ENCODE measurements around the gene CRYGC. TPM values are rescaled to one million over a fixed set of nuclear protein-coding genes. Genes with fewer than 3 reads are reported as not detected.
A peak's percentile ranks its signal among the peaks of the same experiment; 100 is the strongest.

CRYGC gene
- total and polyA plus RNA-seq, 4 donors, result not detected

DNA sequence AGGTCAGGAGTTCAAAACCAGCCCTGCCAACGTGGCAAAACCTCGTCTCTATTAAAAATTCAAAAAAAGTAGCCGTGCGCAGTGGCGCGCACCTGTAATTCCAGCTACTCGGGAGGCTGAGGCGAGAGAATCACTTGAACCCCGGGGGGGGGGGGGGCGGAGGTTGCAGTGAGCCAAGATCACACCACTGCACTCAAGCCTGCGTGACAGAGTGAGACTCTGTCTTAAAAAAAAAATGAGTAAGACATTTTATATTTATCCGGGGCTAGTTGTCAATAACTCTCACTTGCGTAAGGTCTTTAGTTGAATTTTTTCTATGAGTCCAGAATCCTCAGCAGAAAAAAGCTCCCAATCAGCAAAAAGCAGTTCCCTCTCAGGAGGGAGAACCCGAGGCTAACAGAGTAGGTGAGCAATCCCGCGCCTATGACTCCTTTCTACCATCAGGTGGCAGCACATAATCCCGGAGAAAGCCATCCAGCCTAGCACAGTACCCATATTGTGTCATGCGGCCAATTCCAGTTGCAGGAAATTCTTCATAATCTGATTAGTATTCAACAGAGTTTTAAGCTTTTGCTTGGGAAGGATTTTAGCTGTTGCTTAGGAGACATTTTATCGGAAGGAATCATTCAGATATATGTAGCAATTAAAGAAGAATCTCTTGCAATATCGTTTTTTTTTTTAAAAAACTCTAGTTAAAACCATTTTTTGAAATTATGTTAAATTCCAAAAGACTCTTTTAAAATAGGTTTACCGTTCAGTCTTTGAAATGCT, 45.6 kb upstream of the CRYGC start:
- H3K4me1 ChIP-seq (ENCODE audit: control insufficient read depth in 5 of 5, insufficient read depth in 5 of 5, low read length in 5 of 5), result peaks cover 0 to 1% (median 0%) of the 10 kb centered on the region in 5 donors
- no peak overlapping the region for H3K9ac ChIP-seq (ENCODE audit: insufficient read depth in 1 of 2, low read length in 2 of 2)
- WGBS, 2 donors, result 40 to 45% methylated on average over 20 to 21 of the region's 21 CpGs
- DNase-seq, result peak; percentile 83 to 92 (median 89)
- TF ChIP-seq, protein P1, sequence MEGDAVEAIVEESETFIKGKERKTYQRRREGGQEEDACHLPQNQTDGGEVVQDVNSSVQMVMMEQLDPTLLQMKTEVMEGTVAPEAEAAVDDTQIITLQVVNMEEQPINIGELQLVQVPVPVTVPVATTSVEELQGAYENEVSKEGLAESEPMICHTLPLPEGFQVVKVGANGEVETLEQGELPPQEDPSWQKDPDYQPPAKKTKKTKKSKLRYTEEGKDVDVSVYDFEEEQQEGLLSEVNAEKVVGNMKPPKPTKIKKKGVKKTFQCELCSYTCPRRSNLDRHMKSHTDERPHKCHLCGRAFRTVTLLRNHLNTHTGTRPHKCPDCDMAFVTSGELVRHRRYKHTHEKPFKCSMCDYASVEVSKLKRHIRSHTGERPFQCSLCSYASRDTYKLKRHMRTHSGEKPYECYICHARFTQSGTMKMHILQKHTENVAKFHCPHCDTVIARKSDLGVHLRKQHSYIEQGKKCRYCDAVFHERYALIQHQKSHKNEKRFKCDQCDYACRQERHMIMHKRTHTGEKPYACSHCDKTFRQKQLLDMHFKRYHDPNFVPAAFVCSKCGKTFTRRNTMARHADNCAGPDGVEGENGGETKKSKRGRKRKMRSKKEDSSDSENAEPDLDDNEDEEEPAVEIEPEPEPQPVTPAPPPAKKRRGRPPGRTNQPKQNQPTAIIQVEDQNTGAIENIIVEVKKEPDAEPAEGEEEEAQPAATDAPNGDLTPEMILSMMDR (IDR thresholded peaks at IDR 0.05; ENCODE audit: control extremely low read depth, extremely low read depth), result peak; percentile 76
- H3K9me3 ChIP-seq (ENCODE audit: control insufficient read depth in 4 of 4, insufficient read depth in 3 of 4, low read length in 3 of 4), result no peaks in the 10 kb centered on the region
- no peak overlapping the region for H3K4me3 ChIP-seq
- no peaks in the 10 kb centered on the region for H3K27me3 ChIP-seq (ENCODE audit: control insufficient read depth in 3 of 3, insufficient read depth in 3 of 3, low read length in 2 of 3)
- H3K27ac ChIP-seq (ENCODE audit: low read depth in 1 of 2, low read length in 1 of 2), result no peak overlapping the region
- no peaks in the 10 kb centered on the region for H3K36me3 ChIP-seq (ENCODE audit: control insufficient read depth in 4 of 4, insufficient read depth in 4 of 4, low read length in 4 of 4)
- ATAC-seq (ENCODE audit: insufficient read depth, low FRiP score), result peak; percentile 99

GRCh38 chr2:208174144-208174543, 44.5 kb upstream of the CRYGC start:
- WGBS, 2 donors, result 81 to 93% methylated on average over 9 of the region's 9 CpGs
- Histone ChIP-seq H3K36me3 (ENCODE audit: control insufficient read depth in 4 of 4, insufficient read depth in 4 of 4, low read length in 4 of 4) (no peaks in the 10 kb centered on the region), H3K27ac (ENCODE audit: low read depth in 1 of 2, low read length in 1 of 2) (no peak overlapping the region), H3K27me3 (ENCODE audit: control insufficient read depth in 3 of 3, insufficient read depth in 3 of 3, low read length in 2 of 3) (no peaks in the 10 kb centered on the region), H3K4me3 (no peak overlapping the region), H3K9me3 (ENCODE audit: control insufficient read depth in 4 of 4, insufficient read depth in 3 of 4, low read length in 3 of 4) (no peaks in the 10 kb centered on the region), H3K9ac (ENCODE audit: insufficient read depth in 1 of 2, low read length in 2 of 2) (no peak overlapping the region), H3K4me1 (ENCODE audit: control insufficient read depth in 5 of 5, insufficient read depth in 5 of 5, low read length in 5 of 5) (no peaks in the 10 kb centered on the region)
- DNase-seq, result no peak
- no peak for ATAC-seq (ENCODE audit: insufficient read depth, low FRiP score)
- TF ChIP-seq, protein P1 (IDR thresholded peaks at IDR 0.05; ENCODE audit: control extremely low read depth, extremely low read depth), result no peak

- H3K27me3 ChIP-seq (ENCODE audit: control insufficient read depth in 3 of 3, insufficient read depth in 3 of 3, low read length in 2 of 3), result no peaks in the 10 kb centered on the region
- no peak for DNase-seq
- 17 to 50% methylated on average over 4 of the region's 4 CpGs for WGBS, 2 donors
- TF ChIP-seq, protein P1 (IDR thresholded peaks at IDR 0.05; ENCODE audit: control extremely low read depth, extremely low read depth), result no peak
- H3K4me1 ChIP-seq (ENCODE audit: control insufficient read depth in 5 of 5, insufficient read depth in 5 of 5, low read length in 5 of 5), result no peaks in the 10 kb centered on the region
- no peak overlapping the region for H3K4me3 ChIP-seq
- H3K9ac ChIP-seq (ENCODE audit: insufficient read depth in 1 of 2, low read length in 2 of 2), result no peak overlapping the region
- no peaks in the 10 kb centered on the region for H3K9me3 ChIP-seq (ENCODE audit: control insufficient read depth in 4 of 4, insufficient read depth in 3 of 4, low read length in 3 of 4)
- no peaks in the 10 kb centered on the region for H3K36me3 ChIP-seq (ENCODE audit: control insufficient read depth in 4 of 4, insufficient read depth in 4 of 4, low read length in 4 of 4)
- H3K27ac ChIP-seq (ENCODE audit: low read depth in 1 of 2, low read length in 1 of 2), result peak overlapping the region in 1 of 2 donors; percentile 27
- ATAC-seq (ENCODE audit: insufficient read depth, low FRiP score), result no peak
These were observed 42.5 kb upstream of the CRYGC start for GRCh38 chr2:208172125-208172524.

Measured in lung (tissue), 12 donors.